NCI-H146 treated with DMSO at 0.1 percent for 48 hours (cell line): ENCODE measurements around the gene DLX1.
A peak's percentile ranks its signal among the peaks of the same experiment; 100 is the strongest.

Source experiments
- DNase-seq: peaks from one replicate; lab custom pipeline; 2025; ENCODE audit not compliant: unreplicated experiment; lab: John Stamatoyannopoulos, UW

DLX1 gene

GRCh38 chr2:172086241-172087206, 1.2 kb downstream of the DLX1 start:
- DNase-seq, result no peak

DNA sequence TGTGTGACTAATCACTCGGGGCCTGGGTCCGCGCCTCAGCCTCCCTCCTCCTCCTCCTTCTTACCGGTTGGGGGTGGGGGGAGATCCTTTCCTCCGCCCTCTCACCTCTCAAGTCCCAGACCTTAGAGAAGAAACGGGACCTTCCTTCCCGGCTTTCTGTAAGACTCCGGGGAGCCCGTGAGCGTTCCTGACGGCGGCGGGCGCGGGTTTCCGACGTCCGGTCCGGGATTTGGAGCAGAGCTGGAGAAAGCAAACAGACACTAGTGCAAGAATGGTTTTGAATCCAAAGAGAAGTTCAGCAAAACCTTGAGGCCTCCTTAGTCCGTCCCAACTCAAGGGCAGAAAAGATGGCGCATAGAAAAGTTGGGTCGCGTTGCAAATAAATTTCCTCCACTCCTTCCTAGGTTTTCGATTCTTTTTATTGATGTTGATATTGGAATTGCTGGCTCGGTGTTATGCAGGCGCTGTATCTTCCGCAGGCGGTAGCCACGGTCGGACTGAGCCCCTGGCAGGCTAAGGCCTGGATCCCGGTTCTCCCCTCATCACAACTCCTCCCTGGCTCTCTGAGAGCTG, 2.0 kb downstream of the DLX1 start:
- DNase-seq, result no peak

DNA sequence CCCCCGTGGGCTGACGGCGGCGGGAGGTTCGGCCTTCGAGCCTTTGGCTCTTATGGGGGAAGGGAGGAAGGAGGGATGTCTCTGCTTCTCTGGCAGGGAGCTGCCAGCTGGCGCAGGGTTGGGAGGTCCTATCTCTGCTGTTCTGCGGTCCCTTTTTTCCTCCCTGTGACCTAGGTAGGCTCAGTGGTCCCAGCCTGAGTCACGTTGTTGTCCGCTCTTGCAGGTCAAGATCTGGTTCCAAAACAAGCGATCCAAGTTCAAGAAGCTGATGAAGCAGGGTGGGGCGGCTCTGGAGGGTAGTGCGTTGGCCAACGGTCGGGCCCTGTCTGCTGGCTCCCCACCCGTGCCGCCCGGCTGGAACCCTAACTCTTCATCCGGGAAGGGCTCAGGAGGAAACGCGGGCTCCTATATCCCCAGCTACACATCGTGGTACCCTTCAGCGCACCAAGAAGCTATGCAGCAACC, 2.5 kb downstream of the DLX1 start:
- no peak for DNase-seq

- no peak for DNase-seq
These were observed 3.1 kb downstream of the DLX1 start for GRCh38 chr2:172088245-172089004.

DNA sequence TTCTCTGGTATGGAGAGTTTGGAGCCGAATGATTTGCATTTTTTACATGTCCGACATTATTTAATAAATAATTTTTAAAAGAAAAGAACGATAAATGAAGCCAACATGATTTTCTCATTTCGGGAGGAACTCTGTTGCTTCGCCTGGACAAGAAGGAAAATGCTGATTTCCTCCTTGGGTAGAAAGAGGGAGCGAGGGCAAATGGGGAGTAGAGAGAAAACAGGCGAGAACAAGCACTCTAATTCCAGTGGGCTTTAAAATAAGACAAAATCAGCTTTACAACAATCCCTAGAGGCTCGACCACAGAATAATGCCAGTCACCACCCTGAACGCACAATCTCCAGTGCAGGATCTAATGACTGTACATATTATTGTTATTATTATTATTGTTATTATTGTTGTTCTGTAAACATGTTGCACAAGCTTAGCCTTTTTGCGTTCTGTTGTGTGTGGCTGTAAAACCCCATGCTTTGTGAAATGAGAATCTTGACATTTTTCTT, 3.7 kb downstream of the DLX1 start:
- no peak for DNase-seq

GRCh38 chr2:172089633-172090032, 4.3 kb downstream of the DLX1 start:
- DNase-seq, result no peak

- no peak for DNase-seq
These were observed 5.0 kb downstream of the DLX1 start for GRCh38 chr2:172090044-172090961.

DNA sequence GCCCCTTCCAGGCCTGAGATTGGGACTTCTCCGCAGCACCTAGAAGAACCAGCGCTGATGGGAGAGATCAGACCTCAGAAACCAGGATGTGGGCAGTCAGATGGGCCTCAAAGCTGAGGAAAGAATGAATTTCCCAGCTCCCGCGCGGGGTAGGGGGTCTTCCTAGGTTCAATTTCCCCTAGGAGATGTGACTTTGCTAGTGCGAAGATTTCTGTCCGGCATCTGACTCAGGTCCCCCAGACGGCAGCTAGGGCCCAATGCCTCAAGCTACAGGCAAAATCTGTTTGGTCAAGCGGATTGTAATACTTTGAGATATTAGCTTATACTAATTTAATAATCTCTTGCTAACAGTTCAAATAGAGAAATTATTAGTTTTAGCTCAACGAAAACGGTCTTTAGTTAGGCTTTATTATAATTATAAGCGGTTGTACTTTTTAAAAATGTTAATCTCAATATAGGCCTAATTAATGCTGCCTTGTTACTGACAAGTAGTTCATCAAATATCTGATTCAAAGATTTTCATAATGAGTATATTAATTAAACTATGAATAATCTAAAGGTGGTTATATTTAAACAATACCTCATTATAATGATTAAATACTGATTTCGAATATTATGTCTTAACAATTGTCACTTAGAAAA, 5.8 kb downstream of the DLX1 start:
- no peak for DNase-seq

GRCh38 chr2:172091761-172092566, 6.7 kb downstream of the DLX1 start:
- DNase-seq, result peak; percentile 94

GRCh38 chr2:172092716-172093415, 7.6 kb downstream of the DLX1 start:
- DNase-seq, result no peak

- DNase-seq, result no peak
These were observed 8.3 kb downstream of the DLX1 start for GRCh38 chr2:172093416-172094293.

- DNase-seq, result no peak
These were observed 9.2 kb downstream of the DLX1 start for GRCh38 chr2:172094294-172095145.

- no peak for DNase-seq
These were observed 10.0 kb downstream of the DLX1 start for GRCh38 chr2:172095146-172095904.

- DNase-seq, result no peak
These were observed 10.8 kb downstream of the DLX1 start for GRCh38 chr2:172095905-172096625.
